Retina (tissue), 1 donor: Measurements from ENCODE around the gene IL4I1.

ENCODE experiments used
- DNase-seq: peaks from one replicate; pipeline ENCODE4 v3.0.0-alpha.2; 2016

Gene IL4I1

DNA sequence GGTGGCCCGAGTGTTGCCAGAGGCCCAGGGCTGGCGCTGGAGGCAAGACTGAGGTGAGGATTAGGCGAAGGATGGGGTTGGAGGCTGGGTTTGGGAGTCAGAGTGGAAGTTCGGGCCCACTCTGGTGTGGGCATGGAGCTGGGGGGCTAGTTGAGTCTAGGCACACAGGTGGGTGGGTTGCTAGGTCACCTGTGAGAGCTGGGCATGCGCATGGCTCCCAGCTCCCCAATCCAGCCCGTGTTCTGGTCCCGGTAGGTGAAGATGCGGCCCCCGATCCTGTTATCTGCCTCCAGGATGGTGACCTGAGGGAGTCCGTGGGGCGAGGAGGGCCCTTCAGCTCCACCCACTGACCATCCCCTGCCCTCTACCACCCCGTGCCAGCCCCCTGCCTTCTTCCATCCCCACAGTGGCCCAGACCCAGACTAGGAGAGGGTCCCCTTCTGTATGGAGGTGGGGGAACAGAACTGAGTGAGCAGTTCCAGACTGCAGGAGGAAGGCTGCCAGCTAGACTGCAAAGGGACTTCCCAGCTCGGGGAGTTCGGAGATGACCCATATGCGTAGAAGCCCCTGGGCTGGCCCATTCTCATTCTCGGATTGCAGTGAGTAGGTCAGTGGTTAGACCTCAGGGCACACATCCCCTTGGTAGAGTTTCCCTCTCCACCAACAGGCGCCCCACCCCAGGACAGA lies 1.7 kb downstream of the IL4I1 start:
- DNase-seq, result no peak

DNA sequence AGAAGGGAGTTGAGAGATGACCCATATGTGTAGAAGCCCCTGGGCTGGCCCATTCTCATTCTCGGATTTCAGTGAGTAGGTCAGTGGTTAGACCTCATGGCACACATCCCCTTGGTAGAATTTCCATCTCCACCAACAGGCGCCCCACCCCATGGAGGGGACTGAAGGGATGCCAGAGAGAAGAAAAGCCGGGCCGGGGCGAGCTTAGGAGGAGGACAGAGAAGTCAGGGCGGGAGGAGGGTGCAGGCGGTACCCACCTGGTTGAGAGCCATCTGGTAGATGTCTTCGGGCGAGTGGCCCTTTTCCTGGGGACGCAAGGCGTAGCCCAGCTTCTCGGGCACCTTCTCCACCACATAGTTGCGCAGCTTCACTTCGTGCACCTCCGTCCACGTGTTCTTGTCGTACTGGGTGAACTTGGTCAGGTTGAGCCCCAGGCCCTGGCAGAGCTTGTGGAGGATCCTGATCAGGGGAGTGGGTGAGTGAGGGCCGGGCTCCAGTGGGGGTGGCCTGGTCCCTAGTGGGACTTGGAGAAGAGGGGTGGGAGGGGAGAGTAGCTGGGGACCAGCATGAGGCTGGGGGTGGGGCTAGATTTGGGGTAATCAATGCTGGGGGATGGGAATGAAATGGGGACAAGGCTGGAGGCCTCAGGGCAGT lies 2.5 kb downstream of the IL4I1 start:
- no peak for DNase-seq

DNA sequence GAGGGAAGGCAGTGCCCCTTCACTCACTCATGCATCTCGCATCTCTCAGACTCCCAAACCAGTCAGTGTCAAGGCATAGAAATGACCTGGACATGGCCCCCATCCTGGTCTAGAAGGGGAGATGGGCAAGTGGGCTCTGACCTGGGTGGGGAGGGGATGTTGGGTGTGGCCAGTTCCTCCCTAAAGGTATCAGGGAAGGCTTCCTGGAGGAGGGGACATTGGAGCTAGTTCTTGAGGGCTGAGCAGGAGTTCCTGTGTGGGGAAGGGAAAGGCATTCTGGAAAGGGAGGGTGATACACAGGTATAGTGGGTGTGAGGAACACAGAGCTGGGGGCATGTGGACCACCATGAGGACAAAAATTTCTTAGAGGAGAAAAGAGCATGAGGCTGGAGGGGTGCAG lies 4.0 kb downstream of the IL4I1 start:
- DNase-seq, result no peak

DNA sequence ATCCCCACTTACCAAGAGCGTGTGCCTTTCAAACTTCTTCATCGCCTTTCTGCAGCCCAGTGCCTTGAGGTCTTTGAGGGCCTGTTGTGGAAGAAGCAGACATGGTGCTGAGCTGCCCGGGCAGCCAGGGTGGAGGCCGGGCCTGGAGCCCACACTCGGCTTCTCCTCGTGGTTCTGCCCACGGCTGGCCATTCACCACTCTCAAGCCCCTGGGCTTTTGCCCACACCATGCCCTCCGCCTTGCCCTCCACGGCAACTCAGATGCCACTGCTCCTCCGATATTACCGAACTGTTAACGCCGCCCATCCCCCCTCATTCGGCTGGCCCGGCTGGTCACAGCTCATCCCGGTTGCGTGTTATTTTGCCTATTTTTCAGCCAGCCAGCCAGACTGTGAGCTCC lies 5.3 kb downstream of the IL4I1 start:
- DNase-seq, result no peak

DNA sequence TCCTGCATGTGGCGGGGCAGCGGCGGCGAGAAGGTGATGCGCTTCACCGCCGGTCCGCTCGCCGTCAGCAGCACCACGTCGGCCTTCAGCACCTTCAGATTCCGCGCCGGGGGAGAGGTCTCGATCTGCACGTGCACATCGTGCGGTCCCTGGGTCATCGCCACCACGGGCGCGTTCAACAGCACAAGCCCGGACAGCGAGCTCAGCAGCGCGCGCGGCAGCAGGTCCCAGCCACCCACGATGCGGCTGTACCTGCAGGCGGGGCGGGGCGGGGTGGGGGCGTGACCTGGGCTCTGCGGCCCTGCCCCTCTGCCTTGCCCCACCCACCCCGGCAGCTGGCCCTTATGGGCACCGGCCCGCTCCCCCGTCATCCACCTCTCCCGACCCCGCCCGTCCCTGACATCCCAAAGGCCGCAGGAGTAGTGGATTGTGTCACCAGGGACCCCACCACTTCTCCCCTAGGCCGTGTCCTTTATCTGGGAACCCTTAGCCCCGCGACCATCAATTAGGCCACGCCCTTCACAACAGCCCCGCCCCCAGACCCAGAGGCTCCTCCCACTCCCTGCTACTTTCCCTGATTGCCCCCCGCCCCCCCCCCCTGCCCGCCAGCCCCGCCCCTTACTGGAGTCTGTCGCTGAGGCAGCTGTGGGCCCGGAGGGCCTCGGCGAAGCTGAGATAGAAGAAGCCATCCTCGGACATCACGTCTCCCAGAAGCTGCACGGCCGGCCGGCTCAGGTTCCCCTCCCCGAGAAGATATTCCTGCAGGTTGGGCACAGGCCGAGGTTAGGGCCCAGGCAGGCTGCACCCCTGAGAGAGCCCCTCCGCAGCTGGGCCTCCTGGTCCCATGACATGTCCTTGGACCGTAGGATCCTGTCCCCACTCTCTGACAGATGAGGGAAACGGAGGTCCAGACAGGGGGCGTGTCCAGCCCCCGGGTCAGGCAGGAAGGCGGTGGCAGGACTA lies 6.1 kb downstream of the IL4I1 start:
- peak; percentile 62 for DNase-seq

DNA sequence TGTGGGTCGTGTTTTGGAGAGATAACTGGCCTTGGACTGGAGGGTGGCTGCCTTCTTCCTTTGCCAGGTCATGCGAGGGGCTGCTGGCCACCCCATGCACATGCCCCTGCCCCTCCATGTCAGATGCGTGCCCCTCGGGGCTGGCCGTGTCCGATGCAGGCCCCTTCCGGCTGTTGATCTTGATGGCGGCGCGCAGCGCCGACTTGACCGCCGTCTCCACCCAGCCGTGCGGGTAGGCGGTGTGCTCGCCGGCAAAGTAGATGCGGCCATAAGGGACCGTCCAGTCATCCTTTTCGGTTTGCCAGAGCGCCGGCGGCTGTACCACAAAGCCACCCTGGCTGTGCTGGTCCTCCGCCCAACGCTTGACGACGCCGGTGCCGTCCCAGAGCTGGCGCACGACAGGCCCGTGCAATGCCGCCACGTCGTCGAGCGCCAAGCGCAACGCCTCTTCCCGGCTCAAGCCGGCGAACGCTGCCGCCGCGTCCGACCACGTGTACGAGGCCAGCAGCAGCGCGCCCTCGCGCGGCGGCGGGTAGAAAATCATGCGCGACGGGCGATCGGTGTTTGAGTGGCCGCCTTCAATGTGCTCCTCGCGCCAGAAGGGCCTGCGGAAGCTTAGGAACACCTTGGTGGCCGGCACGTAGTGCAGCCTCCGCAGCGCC lies 6.9 kb downstream of the IL4I1 start:
- peak; percentile 96 for DNase-seq

DNA sequence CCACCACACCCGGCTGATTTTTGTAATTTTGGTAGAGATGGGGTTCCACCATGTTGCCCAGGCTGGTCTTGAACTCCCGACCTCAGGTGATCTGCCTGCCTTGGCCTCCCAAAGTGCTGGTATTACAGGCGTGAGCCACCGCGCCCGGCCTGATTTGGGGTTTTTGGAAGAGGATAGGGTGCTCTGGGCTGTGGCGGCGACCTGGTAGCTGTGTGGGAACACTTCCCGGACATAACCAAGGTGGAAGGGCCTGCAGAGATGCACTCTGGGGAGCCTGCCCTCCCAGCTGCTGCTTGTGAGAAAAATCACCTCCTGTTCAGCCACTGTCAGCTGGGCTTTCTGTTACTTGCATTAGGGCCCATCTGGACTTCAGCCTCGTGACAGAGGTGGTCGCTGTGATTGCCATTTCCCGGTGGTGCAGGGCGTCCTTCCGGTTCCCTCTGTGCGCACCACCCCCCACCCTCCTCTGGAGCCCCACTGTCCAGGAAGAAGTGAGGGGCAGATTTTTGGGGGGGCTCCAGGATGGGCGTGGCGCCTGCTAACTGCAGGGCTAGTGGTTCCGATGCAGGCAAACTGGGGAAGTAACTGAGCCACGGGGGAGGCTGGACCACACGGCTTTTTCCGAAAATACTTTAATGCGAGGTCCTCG lies 7.5 kb downstream of the IL4I1 start:
- DNase-seq, result no peak

DNA sequence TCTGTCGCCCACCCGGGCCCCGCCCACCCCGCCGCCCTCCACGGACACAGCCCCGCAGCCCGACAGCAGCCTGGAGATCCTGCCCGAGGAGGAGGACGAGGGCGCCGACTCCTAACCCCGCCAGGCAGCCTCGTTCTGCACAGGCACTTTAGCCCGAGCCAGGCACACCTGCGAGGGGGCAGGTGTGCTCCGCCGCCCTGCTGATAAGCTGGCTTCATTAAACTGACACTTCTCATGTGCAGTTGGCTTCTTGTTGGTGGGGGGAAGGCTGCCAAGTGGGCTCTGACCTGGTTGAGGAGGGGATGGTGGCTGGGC lies 8.2 kb downstream of the IL4I1 start:
- DNase-seq, result no peak

DNA sequence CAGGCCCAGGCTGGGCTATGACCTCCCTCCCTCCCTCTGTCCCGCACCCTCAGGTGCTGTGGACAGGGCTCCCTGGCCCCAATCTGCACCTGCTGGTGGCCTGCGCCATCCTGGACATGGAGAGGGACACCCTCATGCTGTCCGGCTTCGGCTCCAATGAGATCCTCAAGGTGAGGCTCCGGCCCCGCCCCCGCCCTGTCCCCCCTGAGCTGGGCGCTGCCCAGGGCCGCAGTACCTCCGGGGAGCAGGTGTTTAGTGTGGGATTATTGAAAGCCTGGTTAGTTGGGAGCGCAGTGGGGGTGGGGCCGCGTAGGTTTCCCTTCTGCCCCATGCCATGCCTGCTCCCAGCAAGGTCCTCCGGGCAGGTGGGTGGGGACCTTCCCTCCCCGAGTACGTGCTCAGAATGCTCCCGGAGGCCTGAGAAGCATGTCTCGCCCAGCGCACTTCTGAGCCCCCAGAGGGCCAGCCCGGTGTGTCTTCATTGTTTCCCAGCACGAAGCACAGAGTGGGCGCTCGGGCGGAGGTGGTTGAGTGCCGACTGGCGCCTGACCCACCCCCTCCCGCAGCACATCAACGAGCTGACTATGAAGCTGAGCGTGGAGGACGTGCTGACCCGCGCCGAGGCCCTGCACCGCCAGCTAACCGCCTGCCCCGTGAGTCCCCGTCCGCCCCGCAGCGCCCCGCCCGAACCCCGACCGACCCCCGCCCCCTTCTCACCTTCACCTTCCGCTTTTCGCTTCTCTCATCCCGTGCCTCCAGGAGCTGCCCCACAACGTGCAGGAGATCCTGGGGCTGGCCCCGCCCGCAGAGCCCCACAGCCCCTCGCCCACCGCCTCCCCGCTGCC lies 8.8 kb downstream of the IL4I1 start:
- DNase-seq, result no peak

DNA sequence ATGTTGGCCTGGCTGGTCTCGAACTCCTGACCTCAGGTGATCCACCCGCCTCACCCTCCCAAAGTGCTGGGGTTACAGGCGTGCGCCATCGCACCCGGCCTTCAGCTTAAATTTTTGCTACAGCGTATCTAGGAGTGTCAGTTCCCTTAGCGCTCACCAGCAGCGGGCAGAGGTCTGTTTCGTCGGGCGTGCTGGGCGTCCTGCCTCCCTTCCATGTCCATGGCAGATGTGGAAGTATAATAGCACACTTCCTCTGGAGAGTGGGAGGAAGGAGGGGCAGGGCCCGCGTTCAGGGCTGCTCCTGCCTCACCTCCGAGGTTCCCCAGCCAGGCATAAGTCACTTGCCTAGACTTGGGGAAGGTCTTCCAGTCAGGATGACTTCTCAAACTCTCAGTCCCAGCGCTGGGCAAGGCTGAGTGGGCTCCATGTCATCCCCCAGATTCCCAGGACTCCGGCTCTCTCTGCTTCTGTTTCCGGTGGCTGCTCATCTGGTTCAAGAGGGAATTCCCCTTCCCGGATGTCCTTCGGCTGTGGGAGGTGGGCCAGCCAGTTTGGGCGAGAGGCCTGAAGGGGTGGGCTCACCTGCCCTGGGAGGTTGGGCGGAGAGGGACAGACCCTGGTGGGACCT lies 9.5 kb downstream of the IL4I1 start:
- DNase-seq, result no peak

DNA sequence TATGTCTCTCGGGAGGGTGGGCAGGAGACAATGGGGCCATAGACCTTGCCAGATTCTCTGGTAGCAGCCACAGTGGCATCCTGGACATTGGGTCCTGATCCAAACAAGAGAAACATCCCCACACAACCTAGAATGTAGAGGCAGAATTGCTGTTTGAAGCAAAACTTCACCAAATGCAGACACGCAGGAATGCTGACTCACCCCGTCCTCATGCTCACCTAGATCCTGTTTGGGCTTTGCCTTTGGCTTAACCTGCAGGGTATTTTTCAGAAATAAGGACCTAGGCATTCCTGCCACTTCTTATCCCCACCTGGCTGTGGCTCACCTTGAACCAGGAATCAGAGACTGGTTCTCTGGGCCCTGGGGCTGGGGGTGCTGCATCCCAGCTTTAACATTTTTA lies 11.9 kb downstream of the IL4I1 start:
- DNase-seq, result no peak

DNA sequence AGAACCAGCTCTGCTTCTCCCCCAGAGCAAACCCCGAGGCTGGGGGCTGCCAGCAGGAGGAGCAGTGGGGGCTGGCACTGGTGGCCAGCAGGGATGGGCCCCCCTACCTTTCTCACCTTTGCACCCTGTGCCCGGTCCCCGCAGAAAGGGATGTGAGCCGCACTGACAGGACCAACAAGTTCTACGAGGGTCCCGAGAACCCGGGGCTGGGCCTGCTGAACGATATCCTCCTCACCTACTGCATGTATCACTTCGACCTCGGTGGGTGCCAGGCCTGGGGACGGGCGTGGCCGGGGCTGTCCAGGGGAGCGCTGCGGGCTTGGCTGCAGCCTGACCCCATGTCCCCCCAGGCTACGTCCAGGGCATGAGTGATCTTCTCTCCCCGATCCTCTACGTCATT lies 12.6 kb downstream of the IL4I1 start:
- no peak for DNase-seq

DNA sequence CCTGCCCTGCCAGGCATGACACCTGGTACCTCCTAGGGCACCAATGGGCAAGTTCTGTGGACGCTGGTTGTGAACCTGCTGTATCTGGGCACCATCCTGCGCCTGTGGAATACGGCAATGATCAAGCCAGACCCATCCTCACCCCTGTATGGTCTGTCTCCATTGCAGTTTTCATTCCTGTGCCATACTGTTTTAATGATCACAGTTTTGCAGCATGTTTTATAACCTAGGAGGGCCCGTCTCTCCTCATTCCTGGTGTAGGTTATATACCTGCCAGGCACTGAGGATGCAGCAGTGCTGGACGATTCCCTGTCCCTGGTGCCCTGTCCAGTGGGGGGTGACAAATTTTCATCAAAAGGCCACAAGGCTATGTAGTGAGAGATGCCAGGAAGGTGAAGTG lies 13.6 kb downstream of the IL4I1 start:
- no peak for DNase-seq

DNA sequence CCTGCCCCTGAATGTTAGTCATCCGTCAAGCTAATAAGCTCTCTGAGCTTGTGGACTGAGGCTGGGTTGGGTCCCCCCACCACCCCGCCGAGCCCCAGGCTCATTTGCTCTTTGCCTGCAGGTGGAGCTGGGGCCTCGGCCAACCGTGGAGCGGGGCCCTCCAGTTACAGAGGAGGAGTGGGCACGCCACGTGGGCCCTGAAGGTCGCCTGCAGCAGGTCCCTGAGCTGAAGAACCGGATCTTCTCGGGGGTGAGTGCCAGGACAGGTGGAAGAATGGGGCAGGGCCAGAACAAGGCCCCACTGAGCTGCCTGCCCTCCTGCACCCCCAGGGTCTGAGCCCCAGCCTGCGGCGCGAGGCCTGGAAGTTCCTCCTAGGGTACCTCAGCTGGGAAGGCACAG lies 14.0 kb downstream of the IL4I1 start:
- no peak for DNase-seq

DNA sequence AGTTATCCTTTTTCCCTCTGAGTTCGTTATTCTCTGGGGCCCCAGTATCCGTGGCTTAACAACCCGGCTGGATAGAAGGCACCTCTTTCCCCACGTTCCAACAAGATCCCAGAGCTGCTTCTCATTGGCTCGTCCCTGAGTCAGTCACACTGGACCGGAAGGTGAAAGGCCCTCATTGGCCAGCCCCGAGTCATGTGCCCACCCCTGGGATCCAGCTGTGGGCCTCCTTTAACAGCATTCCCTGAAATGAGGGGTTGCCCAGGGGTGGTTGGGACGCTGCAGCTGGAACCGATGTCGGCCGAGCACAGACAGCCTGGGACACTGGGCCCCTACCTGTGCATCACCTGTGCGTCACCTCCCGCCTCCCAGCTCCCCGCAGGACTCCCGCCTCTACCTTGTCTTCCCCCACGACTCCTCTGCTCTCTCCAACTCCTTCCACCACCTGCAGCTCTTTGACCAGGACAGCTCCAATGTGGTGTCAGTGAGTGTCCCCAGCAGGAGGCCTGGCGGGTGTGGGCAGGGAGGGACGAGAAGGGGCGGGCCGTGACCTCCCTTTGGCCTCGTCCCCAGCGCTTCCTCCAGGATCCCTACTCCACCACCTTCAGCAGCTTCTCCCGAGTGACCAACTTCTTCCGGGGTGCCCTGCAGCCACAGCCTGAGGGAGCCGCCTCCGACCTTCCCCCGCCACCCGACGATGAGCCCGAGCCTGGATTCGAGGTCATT lies 14.9 kb downstream of the IL4I1 start:
- no peak for DNase-seq

DNA sequence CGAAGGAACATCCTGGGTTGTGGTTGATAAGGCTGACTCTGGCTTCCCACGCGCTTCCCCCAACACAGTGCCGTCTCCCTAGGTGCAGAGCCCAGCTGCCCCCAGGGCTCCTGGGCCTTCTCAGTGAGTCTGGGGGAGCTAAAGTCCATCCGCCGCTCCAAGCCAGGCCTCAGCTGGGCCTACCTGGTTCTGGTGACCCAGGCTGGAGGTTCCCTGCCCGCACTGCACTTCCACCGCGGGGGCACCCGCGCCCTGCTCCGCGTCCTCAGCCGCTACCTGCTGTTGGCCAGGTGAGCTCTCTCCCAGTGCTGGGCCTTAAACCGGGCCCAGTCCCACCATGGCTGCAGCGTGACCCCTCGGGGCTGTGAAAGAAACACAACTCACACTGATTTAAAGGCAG lies 15.5 kb downstream of the IL4I1 start:
- DNase-seq, result no peak

DNA sequence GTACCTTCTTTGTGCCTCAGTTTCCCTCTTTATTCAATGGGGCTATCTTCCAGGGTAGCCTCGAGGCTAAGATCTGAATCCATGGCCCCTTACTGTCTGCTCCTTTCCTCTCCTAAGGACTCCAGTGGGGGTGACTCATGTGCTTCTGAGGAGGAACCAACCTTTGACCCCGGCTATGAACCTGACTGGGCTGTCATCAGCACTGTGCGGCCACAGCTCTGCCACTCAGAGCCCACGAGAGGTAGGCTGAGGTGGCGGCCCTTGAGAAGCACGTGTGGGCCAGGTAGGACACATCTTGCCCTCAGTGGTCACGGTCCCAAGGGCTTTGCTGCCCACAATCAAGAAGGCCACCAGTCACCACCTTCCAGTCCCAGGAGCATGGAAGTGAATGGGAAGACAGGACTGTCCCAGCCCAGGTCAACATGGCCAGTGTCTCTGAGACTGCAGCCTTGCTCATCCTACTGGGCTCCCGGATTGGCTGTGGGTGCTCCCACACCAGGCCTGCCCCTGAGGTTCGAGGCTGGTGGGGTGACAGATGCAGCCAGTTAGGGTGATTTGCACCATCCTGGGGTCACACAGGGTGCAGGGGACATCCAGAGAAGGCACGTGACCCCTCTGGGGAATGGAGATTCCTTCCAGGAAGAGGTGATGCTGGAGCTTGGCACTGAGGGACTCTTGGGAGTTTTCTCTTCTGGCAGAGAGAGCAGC lies 16.4 kb downstream of the IL4I1 start:
- no peak for DNase-seq

DNA sequence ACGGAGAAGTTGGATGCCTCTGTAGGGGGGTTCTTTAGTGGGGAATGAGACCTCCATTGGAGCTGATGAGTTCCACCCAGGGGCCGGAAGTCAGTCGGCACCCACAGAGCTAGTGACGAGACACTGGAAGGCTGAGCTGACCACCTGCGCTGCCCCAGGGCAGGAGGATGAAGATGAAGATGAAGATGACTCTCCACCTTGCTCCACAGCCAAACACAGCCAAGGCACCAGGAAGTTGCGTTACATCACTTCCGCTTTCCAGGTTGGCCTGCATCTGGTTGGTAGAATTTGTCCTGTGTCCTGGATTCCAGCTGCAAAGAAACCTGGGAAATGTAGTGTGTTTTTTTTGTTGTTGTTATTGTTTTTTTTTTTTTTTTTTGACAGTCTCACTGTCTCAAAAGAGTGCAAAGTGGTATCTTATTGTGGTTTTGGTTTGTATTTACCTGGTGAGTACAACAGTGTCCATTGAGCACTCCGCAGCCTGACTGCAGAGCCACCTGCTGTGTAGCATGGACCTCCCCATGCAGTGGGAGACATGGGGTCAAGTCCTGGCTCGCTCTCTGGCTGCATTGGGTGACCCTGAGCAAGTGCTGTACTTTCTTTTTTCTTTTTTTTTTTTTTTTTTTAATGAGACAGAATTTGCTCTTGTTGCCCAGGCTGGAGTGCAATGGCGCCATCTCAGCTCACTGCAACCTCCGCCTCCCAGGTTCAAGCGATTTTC lies 17.3 kb downstream of the IL4I1 start:
- no peak for DNase-seq

DNA sequence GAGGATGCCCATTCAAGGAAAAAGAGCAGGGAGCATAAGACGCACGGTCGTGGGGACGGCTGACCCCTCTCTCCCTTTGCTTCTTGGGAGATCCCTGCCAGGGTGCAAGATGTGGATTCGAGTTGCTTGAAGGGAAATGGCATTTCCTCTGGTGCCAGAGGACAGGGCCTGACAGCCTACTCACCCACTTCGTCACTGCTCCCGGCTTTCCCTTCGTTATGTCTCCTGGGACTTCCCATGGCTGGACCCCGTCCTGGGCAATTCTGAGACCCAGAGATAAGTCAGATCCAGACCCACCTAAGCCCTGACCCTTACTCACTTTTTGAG lies 18.0 kb downstream of the IL4I1 start:
- DNase-seq, result no peak
